ENCODE measurements around the gene EOLA1. TPM values are rescaled to one million over a fixed set of nuclear protein-coding genes. Genes with fewer than 3 reads are reported as not detected.

EOLA1 gene
- total and polyA plus RNA-seq, 2 of the 4 experiments (the other 2 are of a cell fraction): 15.5 to 16.8 TPM

GRCh38 chrX:149497626-149498025, 43.2 kb upstream of the EOLA1 start:
- H3K56ac ChIP-seq (ENCODE audit: extremely low read depth, insufficient read depth, low read length): no peak overlapping the region
- H2AK9ac ChIP-seq (replicated peaks; ENCODE audit: low read depth, low read length, poor library complexity): no peak overlapping the region
- H3K14ac ChIP-seq (replicated peaks; ENCODE audit: low read depth, low read length): no peak overlapping the region
- no peak overlapping the region for H2BK20ac ChIP-seq (ENCODE audit: low read depth, low read length)
- no peak overlapping the region for H4K91ac ChIP-seq (ENCODE audit: insufficient read depth, low read depth, low read length)
- TF ChIP-seq, protein P1, sequence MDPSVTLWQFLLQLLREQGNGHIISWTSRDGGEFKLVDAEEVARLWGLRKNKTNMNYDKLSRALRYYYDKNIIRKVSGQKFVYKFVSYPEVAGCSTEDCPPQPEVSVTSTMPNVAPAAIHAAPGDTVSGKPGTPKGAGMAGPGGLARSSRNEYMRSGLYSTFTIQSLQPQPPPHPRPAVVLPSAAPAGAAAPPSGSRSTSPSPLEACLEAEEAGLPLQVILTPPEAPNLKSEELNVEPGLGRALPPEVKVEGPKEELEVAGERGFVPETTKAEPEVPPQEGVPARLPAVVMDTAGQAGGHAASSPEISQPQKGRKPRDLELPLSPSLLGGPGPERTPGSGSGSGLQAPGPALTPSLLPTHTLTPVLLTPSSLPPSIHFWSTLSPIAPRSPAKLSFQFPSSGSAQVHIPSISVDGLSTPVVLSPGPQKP (IDR thresholded peaks at IDR 0.05; ENCODE audit: borderline replicate concordance, low read depth, low read length): no peak
- TF ChIP-seq, protein P2, sequence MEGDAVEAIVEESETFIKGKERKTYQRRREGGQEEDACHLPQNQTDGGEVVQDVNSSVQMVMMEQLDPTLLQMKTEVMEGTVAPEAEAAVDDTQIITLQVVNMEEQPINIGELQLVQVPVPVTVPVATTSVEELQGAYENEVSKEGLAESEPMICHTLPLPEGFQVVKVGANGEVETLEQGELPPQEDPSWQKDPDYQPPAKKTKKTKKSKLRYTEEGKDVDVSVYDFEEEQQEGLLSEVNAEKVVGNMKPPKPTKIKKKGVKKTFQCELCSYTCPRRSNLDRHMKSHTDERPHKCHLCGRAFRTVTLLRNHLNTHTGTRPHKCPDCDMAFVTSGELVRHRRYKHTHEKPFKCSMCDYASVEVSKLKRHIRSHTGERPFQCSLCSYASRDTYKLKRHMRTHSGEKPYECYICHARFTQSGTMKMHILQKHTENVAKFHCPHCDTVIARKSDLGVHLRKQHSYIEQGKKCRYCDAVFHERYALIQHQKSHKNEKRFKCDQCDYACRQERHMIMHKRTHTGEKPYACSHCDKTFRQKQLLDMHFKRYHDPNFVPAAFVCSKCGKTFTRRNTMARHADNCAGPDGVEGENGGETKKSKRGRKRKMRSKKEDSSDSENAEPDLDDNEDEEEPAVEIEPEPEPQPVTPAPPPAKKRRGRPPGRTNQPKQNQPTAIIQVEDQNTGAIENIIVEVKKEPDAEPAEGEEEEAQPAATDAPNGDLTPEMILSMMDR (conservative IDR thresholded peaks at IDR 0.05; ENCODE audit: low read depth, low read length): no peak
- TF ChIP-seq SMC3 (IDR thresholded peaks at IDR 0.05; ENCODE audit: low read depth, low read length): no peak
- no peak for TF ChIP-seq MAFK (IDR thresholded peaks at IDR 0.05; ENCODE audit: low read depth, low read length)
- TF ChIP-seq CHD1 (IDR thresholded peaks at IDR 0.05; ENCODE audit: low read depth, low read length): no peak
- TF ChIP-seq RFX5 (IDR thresholded peaks at IDR 0.05; ENCODE audit: low read depth, low read length): no peak
- no peak for TF ChIP-seq POLR2A (IDR thresholded peaks at IDR 0.05; ENCODE audit: low read depth, low read length)
- TF ChIP-seq FOS (IDR thresholded peaks at IDR 0.05; ENCODE audit: low read depth, low read length): no peak
- no peak for TF ChIP-seq RCOR1 (IDR thresholded peaks at IDR 0.05; ENCODE audit: insufficient replicate concordance, low read length)
- TF ChIP-seq CEBPB (IDR thresholded peaks at IDR 0.05; ENCODE audit: low read depth, low read length): no peak
- BruUV-seq (replicated peaks): no TSS peak
- no peak overlapping the region for H3K4me3 ChIP-seq (ENCODE audit: insufficient read depth, low read depth, low read length)
- no peak overlapping the region for H4K5ac ChIP-seq (ENCODE audit: low read depth, low read length)
- in situ Hi-C loops (cut with MboI; ENCODE audit: low sequenced_read_pairs): no loop called here
- H3K4ac ChIP-seq (ENCODE audit: low read depth, low read length): no peak overlapping the region
- H3K4me2 ChIP-seq (ENCODE audit: low read depth, low read length): no peak overlapping the region
- peaks cover 4% of the 10 kb centered on the region; the same call in 1 of the 2 replicates for H3K9me1 ChIP-seq (ENCODE audit: insufficient read depth, low read length)
- H2AFZ ChIP-seq (replicated peaks; ENCODE audit: low read length, poor library complexity): no peak overlapping the region
- ChIA-PET CTCF (interaction anchor here (1.0 kb wide), 1 partner anchor 8 kb away, joined by 5 read pairs; the partner anchor contains the start of gene IDS), POLR2A (ENCODE audit: unreplicated experiment) (no interaction called here)
- peaks cover 4 to 7% of the 10 kb centered on the region in 2 experiments; a peak in 1 of 4 replicates for H3K79me1 ChIP-seq (ENCODE audit: low read depth in 1 of 2, low read length in 2 of 2)
- H4K20me1 ChIP-seq (ENCODE audit: insufficient read depth, low read length): no peaks in the 10 kb centered on the region
- H3K4me1 ChIP-seq (ENCODE audit: control insufficient read depth, insufficient read depth, low read length): no peaks in the 10 kb centered on the region
- no peak overlapping the region for H3K9ac ChIP-seq (ENCODE audit: low read depth, low read length)
- no peak overlapping the region for H4K8ac ChIP-seq (ENCODE audit: low read depth in 2 of 2, low read length in 2 of 2)
- no peak overlapping the region for H3K27ac ChIP-seq (ENCODE audit: insufficient read depth, low read length)
- H3K23ac ChIP-seq (ENCODE audit: low read depth, low read length): no peak overlapping the region
- ATAC-seq (ENCODE audit: low read depth): peak; percentile 54
- intact Hi-C loops (cut with micrococcal nuclease): no loop called here
- H3K18ac ChIP-seq (ENCODE audit: low read depth, low read length): no peak overlapping the region
- WGBS, 2 experiments (ENCODE audit: extremely low coverage in 2 of 2, insufficient read length in 1 of 2): no CpG with 5 or more reads among the region's 2 CpGs
- no peak overlapping the region for H2BK5ac ChIP-seq (ENCODE audit: low read depth, low read length, poor library complexity, severe bottlenecking)
- dilution Hi-C loops (cut with HindIII; ENCODE audit: low sequenced_read_pairs, unreplicated experiment): no loop called here
- H2BK120ac ChIP-seq (ENCODE audit: low read depth, low read length): no peak overlapping the region
- no peaks in the 10 kb centered on the region for H3K9me3 ChIP-seq (ENCODE audit: control insufficient read depth, insufficient read depth, low read length)
- peak; percentile 67 for DNase-seq
- H2BK15ac ChIP-seq (ENCODE audit: low read depth, low read length): no peak overlapping the region
- no peak overlapping the region for H2AK5ac ChIP-seq (ENCODE audit: low read depth, low read length)
- peaks cover 32% of the 10 kb centered on the region for H3K36me3 ChIP-seq (ENCODE audit: control insufficient read depth, insufficient read depth, low read length)
- no peaks in the 10 kb centered on the region for H3K27me3 ChIP-seq (ENCODE audit: control insufficient read depth, insufficient read depth, low read length)
